Subcutaneous adipose tissue (tissue), 4 donors: ENCODE measurements around the gene MYO5A. TPM values are rescaled to one million over a fixed set of nuclear protein-coding genes. Genes with fewer than 3 reads are reported as not detected.

Experiments used
- CTCF ChIP-seq: fragments of 450-650 bp; IDR thresholded peaks from one replicate; pipeline ENCODE4 v1.5.1; 2016; ENCODE audit warnings: low read depth, mild to moderate bottlenecking, control low read depth, antibody characterized with exemption, moderate library complexity
- total RNA-seq, 4 donors: library from RNA; depleted of rRNA; stranded (reverse); fragments of >200 nt; gene quantifications; one replicate each; pipeline ENCODE4 v1.1.0, GENCODE V29; 2016

Gene MYO5A
- total RNA-seq, 4 donors from 2014 or later, result 54.6 to 121 (median 99.4) TPM

DNA sequence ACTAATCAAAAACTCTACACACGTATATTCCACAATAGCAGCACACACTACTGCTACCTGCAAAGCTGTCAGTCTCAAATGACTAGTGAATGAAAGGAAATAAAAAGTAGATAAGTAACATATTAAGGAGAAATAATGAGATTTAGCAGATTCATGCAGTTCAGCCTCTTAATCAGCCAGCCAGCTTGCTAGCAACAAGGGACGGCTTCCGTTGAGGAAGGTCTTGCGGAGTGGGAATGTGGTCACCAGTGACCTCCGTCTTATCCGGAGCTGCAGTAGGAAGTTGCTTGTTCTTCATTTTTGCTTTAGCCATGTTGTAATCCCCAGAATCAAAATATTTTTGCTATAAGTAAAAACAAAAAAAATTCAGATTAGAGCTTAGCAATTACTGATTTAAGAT lies 23.1 kb upstream of the MYO5A start:
- no peak for TF ChIP-seq CTCF

- no peak for TF ChIP-seq CTCF
Measured at GRCh38 chr15:52546031-52546751, 17.5 kb upstream of the MYO5A start.

GRCh38 chr15:52540374-52541012 lies 11.8 kb upstream of the MYO5A start:
- no peak for TF ChIP-seq CTCF

DNA sequence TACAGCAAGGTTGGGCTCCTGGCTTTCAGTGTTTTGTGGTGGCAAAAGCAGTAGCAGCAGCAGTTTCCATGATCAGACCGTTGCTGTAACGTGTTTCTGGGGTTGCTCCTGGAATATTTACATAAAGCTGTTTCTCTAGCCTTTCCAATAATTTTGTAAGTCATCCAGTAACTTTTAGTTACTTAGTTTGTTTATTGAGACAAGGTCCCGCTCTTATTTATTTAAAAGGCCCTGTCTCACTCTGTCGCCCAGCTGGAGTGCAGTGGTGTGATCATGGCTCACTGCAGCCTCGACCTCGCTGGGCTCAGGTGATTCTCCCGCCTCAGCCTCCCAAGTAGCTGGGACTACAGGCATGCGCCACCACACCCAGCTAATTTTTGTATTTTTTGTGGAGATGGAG lies 8.8 kb upstream of the MYO5A start:
- no peak for TF ChIP-seq CTCF

DNA sequence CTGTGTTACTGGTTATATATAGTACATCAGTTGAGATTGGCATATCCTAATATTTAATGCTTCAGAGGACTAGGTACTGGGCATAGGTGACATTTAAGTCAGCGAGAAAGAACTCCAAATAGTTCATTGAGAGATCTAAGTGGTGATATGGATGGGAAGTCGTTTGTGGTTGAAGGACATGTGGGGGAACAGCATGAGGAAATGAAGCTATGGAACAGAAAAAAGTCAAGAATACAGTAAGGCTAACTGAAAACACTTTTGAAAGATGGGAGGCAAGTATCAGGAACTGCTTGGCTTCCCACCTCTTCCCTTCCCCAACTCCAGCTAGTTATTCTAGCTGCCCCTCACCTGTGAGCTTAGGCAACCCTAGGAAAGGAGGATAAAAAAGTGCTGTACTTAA lies 3.7 kb upstream of the MYO5A start:
- no peak for TF ChIP-seq CTCF

DNA sequence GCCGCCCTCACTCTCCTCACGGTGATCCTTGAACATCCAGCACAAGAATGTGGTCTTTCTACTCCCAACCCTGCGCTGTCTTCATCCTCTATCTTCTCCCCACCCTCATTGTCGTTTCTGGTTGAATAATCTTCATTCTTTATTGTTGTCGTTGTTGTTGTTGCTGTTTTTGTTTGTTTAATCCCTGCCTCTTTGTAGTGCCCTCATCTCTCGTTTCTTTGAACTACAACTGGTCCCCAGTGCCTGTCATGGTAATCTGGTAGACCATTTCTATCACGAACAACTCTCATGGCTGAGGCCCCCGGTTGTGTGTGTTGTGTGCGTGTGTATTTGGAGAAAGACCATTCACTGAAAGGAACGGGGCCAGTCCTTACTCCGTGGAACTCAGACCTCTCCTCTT lies 1.3 kb upstream of the MYO5A start:
- no peak for TF ChIP-seq CTCF

- no peak for TF ChIP-seq CTCF
Measured at GRCh38 chr15:52529341-52529924, 753 bp upstream of the MYO5A start.
